MM.1S (cell line): Measurements from ENCODE around the gene PLAAT2.

Experiments used
- DNase-seq: peaks from one replicate; pipeline ENCODE4 v3.0.0-alpha.2; 2015
- H2AFZ ChIP-seq: fragments of 300-600 bp; sonication (generic); 2 replicates; pipeline ENCODE4 v1.6.0; 2016; ENCODE audit warnings: antibody characterized with exemption, low read length
- H3F3A ChIP-seq: fragments of 300-600 bp; sonication (generic); 2 replicates; pipeline ENCODE4 v1.6.1; 2016; ENCODE audit warnings: mild to moderate bottlenecking, antibody characterized with exemption, low read length, moderate library complexity, mixed read lengths; ENCODE audit not compliant: insufficient read depth
- H3K27ac ChIP-seq: fragments of 300-600 bp; sonication (generic); 2 replicates; pipeline ENCODE4 v1.5.1; 2016; ENCODE audit warnings: mild to moderate bottlenecking, low read length
- H3K27me3 ChIP-seq: fragments of 300-600 bp; sonication (generic); replicated peaks from 2 replicates; pipeline ENCODE4 v1.6.0; 2016; ENCODE audit warnings: low read length; ENCODE audit not compliant: insufficient read depth
- H3K36me3 ChIP-seq: fragments of 300-600 bp; sonication (generic); replicated peaks from 2 replicates; pipeline ENCODE4 v1.6.1; 2016; ENCODE audit warnings: mild to moderate bottlenecking, low read length, mixed read lengths; ENCODE audit not compliant: insufficient read depth
- H3K4me1 ChIP-seq: fragments of 300-600 bp; sonication (generic); 2 replicates; pipeline ENCODE4 v1.6.1; 2016; ENCODE audit warnings: low read length, mixed read lengths
- H3K4me2 ChIP-seq: fragments of 300-600 bp; sonication (generic); 2 replicates; pipeline ENCODE4 v1.6.0; 2016; ENCODE audit warnings: low read depth, low read length
- H3K4me3 ChIP-seq: fragments of 300-600 bp; sonication (generic); 2 replicates; pipeline ENCODE4 v1.5.1; 2016; ENCODE audit warnings: low read length, mixed read lengths
- H3K79me2 ChIP-seq: fragments of 300-600 bp; sonication (generic); 2 replicates; pipeline ENCODE4 v1.6.1; 2016; ENCODE audit warnings: mixed run types, low read length, mixed read lengths
- H3K9ac ChIP-seq: fragments of 300-600 bp; sonication (generic); 2 replicates; pipeline ENCODE4 v1.6.1; 2016; ENCODE audit warnings: low read length, mixed read lengths
- H3K9me2 ChIP-seq: fragments of 300-600 bp; sonication (generic); replicated peaks from 2 replicates; pipeline ENCODE4 v1.6.1; 2016; ENCODE audit warnings: mild to moderate bottlenecking, low read length, mixed read lengths; ENCODE audit not compliant: insufficient read depth
- H3K9me3 ChIP-seq: fragments of 300-600 bp; sonication (generic); replicated peaks from 2 replicates; pipeline ENCODE4 v1.6.1; 2016; ENCODE audit warnings: mild to moderate bottlenecking, low read length, mixed read lengths; ENCODE audit not compliant: insufficient read depth
- H4K20me1 ChIP-seq: fragments of 300-600 bp; sonication (generic); 2 replicates; pipeline ENCODE4 v1.6.1; 2016; ENCODE audit warnings: mild to moderate bottlenecking, low read length, moderate library complexity, mixed read lengths; ENCODE audit not compliant: insufficient read depth
- EZH2 ChIP-seq: fragments of 300-600 bp; sonication (generic); optimal IDR thresholded peaks from 2 replicates; pipeline ENCODE3; 2017; ENCODE audit warnings: low read depth, mild to moderate bottlenecking, antibody characterized with exemption, low read length, mixed read lengths
- EZH2phosphoT487 ChIP-seq: fragments of 300-600 bp; sonication (generic); IDR thresholded peaks from 2 replicates; pipeline ENCODE4 v1.6.1; 2018; ENCODE audit warnings: antibody characterized with exemption, low read length
- TF ChIP-seq, protein P1 (sequence below): fragments of 300-600 bp; sonication (generic); IDR thresholded peaks from 2 replicates; pipeline ENCODE4 v1.5.1; 2016; ENCODE audit warnings: antibody characterized with exemption, low read length, mixed read lengths

Gene PLAAT2

DNA sequence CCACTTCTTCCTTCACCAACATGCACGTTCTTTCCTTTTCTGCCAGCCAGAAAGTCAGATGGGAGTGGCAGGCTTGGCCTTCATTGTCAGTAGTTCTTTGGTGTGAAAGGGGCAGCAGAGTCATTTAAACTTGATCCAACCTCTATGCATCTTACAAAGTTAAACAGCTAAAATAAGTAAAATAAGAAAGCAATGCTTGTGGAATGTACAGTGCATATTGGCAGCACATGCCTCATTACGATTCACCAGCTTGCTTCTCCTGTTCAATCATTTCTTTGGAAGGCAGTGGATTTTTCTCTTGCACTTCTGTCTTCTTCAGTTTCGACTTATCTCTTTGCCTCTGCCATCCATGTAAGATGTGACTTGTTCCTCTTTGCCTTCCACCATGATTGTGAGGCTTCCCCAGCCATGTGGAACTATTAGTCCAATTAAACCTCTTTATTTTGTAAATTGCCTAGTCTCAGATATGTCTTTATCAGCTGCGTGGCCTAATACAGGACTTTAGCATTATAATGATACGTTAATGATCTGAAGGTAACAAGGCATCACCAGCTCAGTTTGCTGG, 42.5 kb downstream of the PLAAT2 start:
- Histone ChIP-seq H3K4me3 (no peak overlapping the region), H3F3A (no peaks in the 10 kb centered on the region), H3K27ac (no peak overlapping the region), H3K9me3 (no peaks in the 10 kb centered on the region), H3K9me2 (no peaks in the 10 kb centered on the region), H3K9ac (no peak overlapping the region), H3K4me2 (no peak overlapping the region), H3K27me3 (no peaks in the 10 kb centered on the region), H3K4me1 (peaks cover 7% of the 10 kb centered on the region), H4K20me1 (no peaks in the 10 kb centered on the region), H3K36me3 (no peaks in the 10 kb centered on the region), H2AFZ (no peak overlapping the region), H3K79me2 (no peaks in the 10 kb centered on the region)
- no peak for DNase-seq
- TF ChIP-seq EZH2phosphoT487 = no peak
- TF ChIP-seq, protein P1, sequence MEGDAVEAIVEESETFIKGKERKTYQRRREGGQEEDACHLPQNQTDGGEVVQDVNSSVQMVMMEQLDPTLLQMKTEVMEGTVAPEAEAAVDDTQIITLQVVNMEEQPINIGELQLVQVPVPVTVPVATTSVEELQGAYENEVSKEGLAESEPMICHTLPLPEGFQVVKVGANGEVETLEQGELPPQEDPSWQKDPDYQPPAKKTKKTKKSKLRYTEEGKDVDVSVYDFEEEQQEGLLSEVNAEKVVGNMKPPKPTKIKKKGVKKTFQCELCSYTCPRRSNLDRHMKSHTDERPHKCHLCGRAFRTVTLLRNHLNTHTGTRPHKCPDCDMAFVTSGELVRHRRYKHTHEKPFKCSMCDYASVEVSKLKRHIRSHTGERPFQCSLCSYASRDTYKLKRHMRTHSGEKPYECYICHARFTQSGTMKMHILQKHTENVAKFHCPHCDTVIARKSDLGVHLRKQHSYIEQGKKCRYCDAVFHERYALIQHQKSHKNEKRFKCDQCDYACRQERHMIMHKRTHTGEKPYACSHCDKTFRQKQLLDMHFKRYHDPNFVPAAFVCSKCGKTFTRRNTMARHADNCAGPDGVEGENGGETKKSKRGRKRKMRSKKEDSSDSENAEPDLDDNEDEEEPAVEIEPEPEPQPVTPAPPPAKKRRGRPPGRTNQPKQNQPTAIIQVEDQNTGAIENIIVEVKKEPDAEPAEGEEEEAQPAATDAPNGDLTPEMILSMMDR = no peak
- no peak for TF ChIP-seq EZH2

DNA sequence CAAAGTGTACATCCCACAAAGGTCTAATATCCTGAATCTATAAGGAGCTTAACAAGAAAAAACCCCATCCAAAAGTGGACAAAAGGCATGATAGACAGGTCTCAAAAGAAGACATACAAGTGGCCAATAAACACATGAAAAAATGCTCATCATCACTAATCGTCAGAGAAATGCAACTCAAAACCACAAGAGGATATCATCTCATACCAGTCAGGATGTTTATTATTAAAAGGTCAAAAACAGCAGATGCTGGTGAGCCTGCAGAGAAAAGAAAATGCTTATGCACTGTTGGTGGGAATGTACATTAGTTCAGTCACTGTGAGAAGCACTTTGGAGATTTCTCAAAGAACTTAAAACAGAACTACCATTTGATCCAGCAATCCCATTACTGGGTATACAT, 44.6 kb downstream of the PLAAT2 start:
- no peak overlapping the region for H3K4me3 ChIP-seq

DNA sequence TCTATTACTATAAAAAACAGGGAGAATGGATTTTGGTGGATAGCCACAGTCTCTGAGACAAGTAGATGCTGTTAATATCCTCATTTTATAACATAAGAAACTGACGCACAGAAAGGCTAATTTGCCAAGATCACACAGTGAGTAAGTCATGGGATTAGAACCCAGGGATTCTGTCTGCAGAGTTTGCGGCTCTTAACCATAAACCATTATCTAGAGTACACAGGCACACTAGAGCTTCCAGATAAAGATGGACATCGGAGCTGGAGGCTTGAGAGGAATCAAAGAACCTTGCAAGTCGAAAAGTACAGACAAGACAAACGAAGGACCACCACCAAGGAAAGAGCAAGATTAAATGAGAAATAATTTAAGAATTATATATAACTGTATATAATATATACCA, 46.0 kb downstream of the PLAAT2 start:
- Histone ChIP-seq H2AFZ (no peak overlapping the region), H3K4me1 (peaks cover 7% of the 10 kb centered on the region), H3K9ac (no peak overlapping the region), H3F3A (no peaks in the 10 kb centered on the region), H3K9me3 (no peaks in the 10 kb centered on the region), H3K4me3 (no peak overlapping the region), H4K20me1 (no peaks in the 10 kb centered on the region), H3K79me2 (no peaks in the 10 kb centered on the region), H3K36me3 (no peaks in the 10 kb centered on the region), H3K9me2 (no peaks in the 10 kb centered on the region), H3K27me3 (no peaks in the 10 kb centered on the region), H3K4me2 (no peak overlapping the region), H3K27ac (no peak overlapping the region)
- no peak for DNase-seq
- TF ChIP-seq EZH2 = no peak
- TF ChIP-seq EZH2phosphoT487 = no peak
- TF ChIP-seq, protein P1 = no peak

More for the DNA sequence above, 44.6 kb downstream of the PLAAT2 start:
- H3K27ac ChIP-seq = peak overlapping the region; percentile 36; the same call in 1 of the 2 replicates
- no peaks in the 10 kb centered on the region for H3F3A ChIP-seq
- no peaks in the 10 kb centered on the region for H3K27me3 ChIP-seq
- peaks cover 7% of the 10 kb centered on the region for H3K4me1 ChIP-seq
- H3K9me2 ChIP-seq = no peaks in the 10 kb centered on the region
- H2AFZ ChIP-seq = no peak overlapping the region; the same call in 1 of the 2 replicates
- no peak overlapping the region for H3K4me2 ChIP-seq
- no peaks in the 10 kb centered on the region for H3K36me3 ChIP-seq
- H3K9me3 ChIP-seq = no peaks in the 10 kb centered on the region
- DNase-seq = peak; percentile 80
- H3K9ac ChIP-seq = no peak overlapping the region
- TF ChIP-seq EZH2phosphoT487 (no peak), EZH2 (no peak)
- TF ChIP-seq, protein P1 = no peak
- no peaks in the 10 kb centered on the region for H4K20me1 ChIP-seq
- H3K79me2 ChIP-seq = no peaks in the 10 kb centered on the region
